ENCODE data around the gene TBCD.

The TBCD gene

GRCh38 chr17:82826211-82826610 lies 74.3 kb downstream of the TBCD start:
- no peak overlapping the region for H3K27ac ChIP-seq
- TF ChIP-seq ZFX (IDR thresholded peaks at IDR 0.05) (no peak), CTCF (conservative IDR thresholded peaks at IDR 0.05) (no peak)

- TF ChIP-seq ZFX (IDR thresholded peaks at IDR 0.05) (no peak), CTCF (conservative IDR thresholded peaks at IDR 0.05) (no peak)
Measured at GRCh38 chr17:82826956-82827355, 75.1 kb downstream of the TBCD start.

GRCh38 chr17:82828875-82829487 lies 77.1 kb downstream of the TBCD start:
- H3K27ac ChIP-seq, result no peak overlapping the region
- TF ChIP-seq ZFX (IDR thresholded peaks at IDR 0.05), result no peak
- no peak for TF ChIP-seq CTCF (conservative IDR thresholded peaks at IDR 0.05)

More at GRCh38 chr17:82826956-82827355, 75.1 kb downstream of the TBCD start:
- no peak overlapping the region for H3K27ac ChIP-seq

GRCh38 chr17:82830249-82830661 lies 78.4 kb downstream of the TBCD start:
- H3K27ac ChIP-seq, result no peak overlapping the region
- no peak for TF ChIP-seq ZFX (IDR thresholded peaks at IDR 0.05)
- TF ChIP-seq CTCF (conservative IDR thresholded peaks at IDR 0.05), result no peak

- no peak for TF ChIP-seq ZFX (IDR thresholded peaks at IDR 0.05)
- no peak for TF ChIP-seq CTCF (conservative IDR thresholded peaks at IDR 0.05)
- no peak overlapping the region for H3K27ac ChIP-seq
Measured at GRCh38 chr17:82831041-82831817, 79.4 kb downstream of the TBCD start.

- no peak overlapping the region for H3K27ac ChIP-seq
- TF ChIP-seq CTCF (conservative IDR thresholded peaks at IDR 0.05) (no peak), ZFX (IDR thresholded peaks at IDR 0.05) (no peak)
Measured at GRCh38 chr17:82831818-82832200, 79.9 kb downstream of the TBCD start.

GRCh38 chr17:82832411-82832810 lies 80.5 kb downstream of the TBCD start:
- no peak for TF ChIP-seq CTCF (conservative IDR thresholded peaks at IDR 0.05)
- TF ChIP-seq ZFX (IDR thresholded peaks at IDR 0.05), result no peak
- no peak overlapping the region for H3K27ac ChIP-seq

Data from C4-2B (cell line).